ENCODE results near the gene MRPS21.

Gene MRPS21

DNA sequence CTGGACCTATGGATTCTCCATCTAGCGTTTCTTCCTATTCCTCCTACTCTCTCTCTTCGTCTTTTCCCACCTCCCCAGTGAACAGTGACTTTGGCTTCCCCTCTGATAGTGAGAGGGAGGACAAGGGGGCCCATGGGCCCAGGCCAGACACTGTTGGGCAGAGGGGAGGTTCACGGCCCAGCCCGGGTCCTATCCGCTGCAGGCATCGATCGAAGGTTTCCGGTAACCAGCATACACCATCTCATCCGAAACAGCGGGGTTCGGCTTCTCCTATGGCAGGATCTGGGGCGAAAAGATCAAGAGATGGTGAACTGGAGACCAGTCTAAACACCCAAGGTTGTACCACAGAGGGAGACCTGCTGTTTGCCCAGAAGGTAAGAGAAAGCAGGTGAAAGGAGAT, 10.4 kb upstream of the MRPS21 start:
- Histone ChIP-seq H3K4me1 (peaks cover 0 to 28% (median 23%) of the 10 kb centered on the region in 4 donors), H3K4me3 (peak overlapping the region; percentile 53 to 57), H3K36me3 (peaks cover 14 to 37% (median 21%) of the 10 kb centered on the region in 3 donors), H3K9me3 (no peaks in the 10 kb centered on the region), H3K27me3 (no peaks in the 10 kb centered on the region), H3K27ac (peak overlapping the region; percentile 79 to 89)
- TF ChIP-seq, protein P1, sequence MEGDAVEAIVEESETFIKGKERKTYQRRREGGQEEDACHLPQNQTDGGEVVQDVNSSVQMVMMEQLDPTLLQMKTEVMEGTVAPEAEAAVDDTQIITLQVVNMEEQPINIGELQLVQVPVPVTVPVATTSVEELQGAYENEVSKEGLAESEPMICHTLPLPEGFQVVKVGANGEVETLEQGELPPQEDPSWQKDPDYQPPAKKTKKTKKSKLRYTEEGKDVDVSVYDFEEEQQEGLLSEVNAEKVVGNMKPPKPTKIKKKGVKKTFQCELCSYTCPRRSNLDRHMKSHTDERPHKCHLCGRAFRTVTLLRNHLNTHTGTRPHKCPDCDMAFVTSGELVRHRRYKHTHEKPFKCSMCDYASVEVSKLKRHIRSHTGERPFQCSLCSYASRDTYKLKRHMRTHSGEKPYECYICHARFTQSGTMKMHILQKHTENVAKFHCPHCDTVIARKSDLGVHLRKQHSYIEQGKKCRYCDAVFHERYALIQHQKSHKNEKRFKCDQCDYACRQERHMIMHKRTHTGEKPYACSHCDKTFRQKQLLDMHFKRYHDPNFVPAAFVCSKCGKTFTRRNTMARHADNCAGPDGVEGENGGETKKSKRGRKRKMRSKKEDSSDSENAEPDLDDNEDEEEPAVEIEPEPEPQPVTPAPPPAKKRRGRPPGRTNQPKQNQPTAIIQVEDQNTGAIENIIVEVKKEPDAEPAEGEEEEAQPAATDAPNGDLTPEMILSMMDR (IDR thresholded peaks at IDR 0.05) = no peak
- DNase-seq = peak in 1 of 2 donors; percentile 64
- intact Hi-C loops (cut with DNase I; ENCODE audit: low total_unique reads) = no loop called here

DNA sequence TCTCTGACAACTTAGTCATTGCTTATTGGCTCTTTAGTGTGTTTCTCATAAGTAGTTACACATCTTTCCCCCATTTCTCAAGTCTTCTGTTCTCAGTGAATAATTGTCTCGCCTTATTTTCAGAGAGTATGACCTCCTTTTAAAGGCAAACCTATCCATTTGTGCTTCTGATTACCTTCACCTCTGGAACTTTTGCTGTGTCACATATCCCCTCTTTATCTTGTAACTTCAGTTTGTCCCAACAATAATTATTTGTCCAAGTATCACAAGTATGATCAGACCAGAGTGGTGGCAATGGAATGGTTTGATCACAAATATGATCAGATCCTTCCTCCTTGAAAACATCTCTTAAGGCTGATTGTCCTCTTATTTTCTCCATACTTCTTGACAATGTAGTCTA, 5.3 kb upstream of the MRPS21 start:
- Histone ChIP-seq H3K27me3 (no peaks in the 10 kb centered on the region), H3K4me3 (no peak overlapping the region), H3K36me3 (peaks cover 14 to 37% (median 21%) of the 10 kb centered on the region in 3 donors), H3K9me3 (no peaks in the 10 kb centered on the region), H3K4me1 (peaks cover 0 to 15% (median 11%) of the 10 kb centered on the region in 4 donors), H3K27ac (no peak overlapping the region)
- DNase-seq = no peak
- intact Hi-C loops (cut with DNase I; ENCODE audit: low total_unique reads) = no loop called here
- TF ChIP-seq, protein P1 (IDR thresholded peaks at IDR 0.05) = no peak

GRCh38 chr1:150288822-150289221, 4.8 kb upstream of the MRPS21 start:
- Histone ChIP-seq H3K4me1 (peaks cover 0 to 11% (median 10%) of the 10 kb centered on the region in 4 donors), H3K9me3 (no peaks in the 10 kb centered on the region), H3K36me3 (peaks cover 14 to 37% (median 21%) of the 10 kb centered on the region in 3 donors), H3K27me3 (no peaks in the 10 kb centered on the region), H3K4me3 (no peak overlapping the region), H3K27ac (no peak overlapping the region)
- no peak for DNase-seq
- TF ChIP-seq, protein P1 (IDR thresholded peaks at IDR 0.05) = no peak
- intact Hi-C loops (cut with DNase I; ENCODE audit: low total_unique reads) = no loop called here

- DNase-seq = no peak
- peaks cover 0 to 19% (median 9%) of the 10 kb centered on the region in 4 donors for H3K4me1 ChIP-seq
- no peaks in the 10 kb centered on the region for H3K27me3 ChIP-seq
- H3K36me3 ChIP-seq = peaks cover 12 to 47% (median 32%) of the 10 kb centered on the region in 3 donors
- intact Hi-C loops (cut with DNase I; ENCODE audit: low total_unique reads) = no loop called here
- TF ChIP-seq, protein P1 (IDR thresholded peaks at IDR 0.05) = no peak
- no peak overlapping the region for H3K27ac ChIP-seq
- H3K9me3 ChIP-seq = no peaks in the 10 kb centered on the region
- H3K4me3 ChIP-seq = no peak overlapping the region
These were observed 1.8 kb downstream of the MRPS21 start for GRCh38 chr1:150295476-150295875.

- no peak overlapping the region for H3K4me3 ChIP-seq
- no peak overlapping the region for H3K27ac ChIP-seq
- H3K27me3 ChIP-seq = no peaks in the 10 kb centered on the region
- DNase-seq = no peak
- intact Hi-C loops (cut with DNase I; ENCODE audit: low total_unique reads) = no loop called here
- H3K9me3 ChIP-seq = no peaks in the 10 kb centered on the region
- TF ChIP-seq, protein P1 (IDR thresholded peaks at IDR 0.05) = no peak
- peaks cover 19 to 88% (median 52%) of the 10 kb centered on the region in 3 donors for H3K36me3 ChIP-seq
- peaks cover 0 to 6% (median 1%) of the 10 kb centered on the region in 4 donors for H3K4me1 ChIP-seq
These were observed 6.1 kb downstream of the MRPS21 start for GRCh38 chr1:150299716-150300115.

GRCh38 chr1:150302338-150302737, 8.7 kb downstream of the MRPS21 start:
- Histone ChIP-seq H3K27me3 (no peaks in the 10 kb centered on the region), H3K4me1 (no peaks in the 10 kb centered on the region), H3K9me3 (no peaks in the 10 kb centered on the region), H3K4me3 (no peak overlapping the region), H3K27ac (no peak overlapping the region), H3K36me3 (peaks cover 19 to 86% (median 59%) of the 10 kb centered on the region in 3 donors)
- DNase-seq = peak in 1 of 2 donors; percentile 27
- intact Hi-C loops (cut with DNase I; ENCODE audit: low total_unique reads) = no loop called here
- TF ChIP-seq, protein P1 (IDR thresholded peaks at IDR 0.05) = no peak

Data from tibial artery (tissue), 4 donors.